Activated naive CD8-positive, alpha-beta T cell (primary cell): ENCODE data around the gene ZFPL1.

ENCODE experiments used
- H3K27ac Mint-ChIP-seq: one replicate; pipeline ENCODE4 v1.8.0; 2021; ENCODE audit warnings: mixed read lengths
- H3K27me3 Mint-ChIP-seq: one replicate; pipeline ENCODE4 v1.8.0; 2021; ENCODE audit warnings: mixed read lengths
- H3K36me3 Mint-ChIP-seq: one replicate; pipeline ENCODE4 v1.8.0; 2021; ENCODE audit warnings: mixed read lengths
- H3K4me1 Mint-ChIP-seq: one replicate; pipeline ENCODE4 v1.8.0; 2021; ENCODE audit warnings: low read depth, mixed read lengths
- H3K4me3 Mint-ChIP-seq: one replicate; pipeline ENCODE4 v1.8.0; 2021; ENCODE audit warnings: mild to moderate bottlenecking, mixed read lengths
- H3K9me3 Mint-ChIP-seq: one replicate; pipeline ENCODE4 v1.8.0; 2021; ENCODE audit warnings: low read depth, mixed read lengths

Gene ZFPL1

DNA sequence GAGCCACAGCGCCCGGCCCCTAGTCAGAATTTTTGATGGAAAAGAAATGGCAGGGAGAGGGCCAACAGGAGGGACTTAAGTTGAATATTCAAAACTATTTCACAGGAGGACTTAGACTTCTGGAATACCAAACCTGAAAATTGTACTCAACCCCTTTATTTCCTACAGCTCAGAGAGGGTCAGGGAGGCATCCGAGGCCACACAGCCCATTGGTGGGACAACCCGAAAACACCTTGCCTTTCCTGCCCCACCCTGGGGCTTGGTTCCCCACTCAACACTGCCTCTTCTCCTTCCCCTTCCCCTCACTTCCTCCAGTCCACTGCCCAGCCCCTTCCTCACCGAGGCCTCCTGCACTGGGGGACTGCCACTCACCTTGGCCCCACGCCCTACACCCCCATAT lies 27.0 kb upstream of the ZFPL1 start:
- Mint-ChIP-seq H3K27me3 (no peaks in the 10 kb centered on the region), H3K36me3 (no peaks in the 10 kb centered on the region), H3K4me3 (no peak overlapping the region), H3K9me3 (no peaks in the 10 kb centered on the region), H3K4me1 (peaks cover 16% of the 10 kb centered on the region), H3K27ac (no peak overlapping the region)

GRCh38 chr11:65057526-65057925 lies 26.5 kb upstream of the ZFPL1 start:
- Mint-ChIP-seq H3K27ac (no peak overlapping the region), H3K36me3 (no peaks in the 10 kb centered on the region), H3K4me1 (peaks cover 16% of the 10 kb centered on the region), H3K9me3 (no peaks in the 10 kb centered on the region), H3K4me3 (no peak overlapping the region), H3K27me3 (no peaks in the 10 kb centered on the region)

GRCh38 chr11:65058012-65058411 lies 26.0 kb upstream of the ZFPL1 start:
- Mint-ChIP-seq H3K36me3 (no peaks in the 10 kb centered on the region), H3K9me3 (no peaks in the 10 kb centered on the region), H3K4me1 (peaks cover 16% of the 10 kb centered on the region), H3K4me3 (no peak overlapping the region), H3K27me3 (no peaks in the 10 kb centered on the region), H3K27ac (no peak overlapping the region)

DNA sequence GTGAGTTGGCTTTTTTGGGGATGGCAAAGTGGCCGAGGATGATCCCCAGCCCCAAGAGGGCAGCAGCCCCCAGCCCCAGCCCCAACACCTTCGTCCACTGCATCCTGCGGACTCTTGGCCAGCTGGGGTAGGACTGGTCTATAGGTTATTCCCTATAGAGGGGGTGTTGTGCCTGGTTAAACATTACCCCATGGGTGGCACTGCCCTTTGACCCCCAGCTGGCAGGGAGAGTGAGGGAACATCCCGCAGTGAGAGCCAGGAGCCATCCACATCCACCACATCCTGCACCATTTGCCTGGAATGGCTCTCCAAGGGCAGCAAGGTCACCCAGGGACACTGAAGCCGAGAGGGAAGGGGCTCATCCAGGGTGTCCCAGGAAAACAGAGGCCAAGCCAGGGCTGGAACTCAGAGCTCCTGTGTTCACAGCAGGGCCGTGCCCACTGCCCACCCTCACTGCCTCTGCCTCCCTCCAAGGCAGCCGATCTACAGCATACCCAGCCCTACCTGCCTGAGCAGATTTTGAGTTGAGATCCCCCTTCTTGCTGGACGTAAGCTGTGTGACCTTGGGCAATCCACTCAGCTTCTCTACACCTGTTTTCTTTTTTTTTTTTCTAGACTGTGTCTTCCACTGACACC lies 25.5 kb upstream of the ZFPL1 start, which contains the start of gene NAALADL1:
Gene NAALADL1, minus strand, starts transcription at position 135 of the 636 bp plus-strand sequence. Its CDS starts 32 bp downstream, at position 103.
- H3K27ac Mint-ChIP-seq, result no peak within 1 kb of the TSS
- no peak within 1 kb of the TSS for H3K4me3 Mint-ChIP-seq
- H3K36me3 Mint-ChIP-seq, result no peaks in the 10 kb centered on the region
- H3K27me3 Mint-ChIP-seq, result no peaks in the 10 kb centered on the region
- no peaks in the 10 kb centered on the region for H3K9me3 Mint-ChIP-seq
- peaks cover 11% of the 10 kb centered on the region for H3K4me1 Mint-ChIP-seq

DNA sequence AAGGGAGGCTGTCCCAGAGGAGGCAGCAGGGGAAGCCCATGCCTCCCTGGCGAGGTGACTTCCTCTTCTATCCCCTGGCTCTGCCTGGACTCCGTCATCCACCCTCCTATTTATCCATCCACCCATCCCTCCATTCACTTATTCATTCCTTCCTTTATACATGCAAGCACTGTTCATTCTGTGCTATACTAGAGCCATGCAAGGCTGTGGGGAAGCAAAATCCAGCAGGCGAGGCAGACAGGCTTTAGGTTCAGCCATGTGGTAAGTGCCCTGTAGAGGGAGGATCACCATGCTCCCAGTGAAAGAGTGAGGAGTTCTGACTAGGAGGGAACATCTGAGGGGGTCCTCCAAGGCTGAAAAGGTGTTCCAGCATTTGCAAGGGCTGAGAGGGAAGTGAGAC lies 24.5 kb upstream of the ZFPL1 start:
- H3K4me3 Mint-ChIP-seq, result no peak overlapping the region
- no peaks in the 10 kb centered on the region for H3K9me3 Mint-ChIP-seq
- peaks cover 2% of the 10 kb centered on the region for H3K4me1 Mint-ChIP-seq
- no peak overlapping the region for H3K27ac Mint-ChIP-seq
- H3K27me3 Mint-ChIP-seq, result no peaks in the 10 kb centered on the region
- H3K36me3 Mint-ChIP-seq, result no peaks in the 10 kb centered on the region

GRCh38 chr11:65059959-65060824 lies 23.8 kb upstream of the ZFPL1 start:
- no peaks in the 10 kb centered on the region for H3K9me3 Mint-ChIP-seq
- no peak overlapping the region for H3K27ac Mint-ChIP-seq
- H3K36me3 Mint-ChIP-seq, result no peaks in the 10 kb centered on the region
- H3K4me3 Mint-ChIP-seq, result no peak overlapping the region
- no peaks in the 10 kb centered on the region for H3K27me3 Mint-ChIP-seq
- no peaks in the 10 kb centered on the region for H3K4me1 Mint-ChIP-seq

- no peaks in the 10 kb centered on the region for H3K27me3 Mint-ChIP-seq
- no peaks in the 10 kb centered on the region for H3K36me3 Mint-ChIP-seq
Observed at GRCh38 chr11:65060913-65061408, 23.1 kb upstream of the ZFPL1 start.

GRCh38 chr11:65063532-65063931 lies 20.5 kb upstream of the ZFPL1 start:
- Mint-ChIP-seq H3K36me3 (no peaks in the 10 kb centered on the region), H3K4me3 (no peak overlapping the region), H3K4me1 (no peaks in the 10 kb centered on the region), H3K9me3 (no peaks in the 10 kb centered on the region), H3K27me3 (no peaks in the 10 kb centered on the region), H3K27ac (no peak overlapping the region)

More at GRCh38 chr11:65060913-65061408, 23.1 kb upstream of the ZFPL1 start:
- no peaks in the 10 kb centered on the region for H3K4me1 Mint-ChIP-seq
- no peak overlapping the region for H3K27ac Mint-ChIP-seq
- no peaks in the 10 kb centered on the region for H3K9me3 Mint-ChIP-seq
- H3K4me3 Mint-ChIP-seq, result no peak overlapping the region

- no peaks in the 10 kb centered on the region for H3K27me3 Mint-ChIP-seq
- no peak overlapping the region for H3K27ac Mint-ChIP-seq
- H3K36me3 Mint-ChIP-seq, result no peaks in the 10 kb centered on the region
- H3K9me3 Mint-ChIP-seq, result no peaks in the 10 kb centered on the region
- H3K4me3 Mint-ChIP-seq, result no peak overlapping the region
- no peaks in the 10 kb centered on the region for H3K4me1 Mint-ChIP-seq
Observed at GRCh38 chr11:65064847-65065240, 19.2 kb upstream of the ZFPL1 start.

- Mint-ChIP-seq H3K9me3 (no peaks in the 10 kb centered on the region), H3K4me3 (no peak overlapping the region), H3K36me3 (no peaks in the 10 kb centered on the region), H3K27ac (no peak overlapping the region), H3K27me3 (no peaks in the 10 kb centered on the region), H3K4me1 (no peaks in the 10 kb centered on the region)
Observed at GRCh38 chr11:65065851-65066250, 18.2 kb upstream of the ZFPL1 start.

GRCh38 chr11:65066315-65066714 lies 17.7 kb upstream of the ZFPL1 start:
- Mint-ChIP-seq H3K27ac (no peak overlapping the region), H3K4me1 (no peaks in the 10 kb centered on the region), H3K36me3 (no peaks in the 10 kb centered on the region), H3K9me3 (no peaks in the 10 kb centered on the region), H3K4me3 (no peak overlapping the region), H3K27me3 (no peaks in the 10 kb centered on the region)

- no peak overlapping the region for H3K4me3 Mint-ChIP-seq
- no peaks in the 10 kb centered on the region for H3K4me1 Mint-ChIP-seq
- H3K36me3 Mint-ChIP-seq, result no peaks in the 10 kb centered on the region
- H3K27ac Mint-ChIP-seq, result no peak overlapping the region
- H3K9me3 Mint-ChIP-seq, result no peaks in the 10 kb centered on the region
- no peaks in the 10 kb centered on the region for H3K27me3 Mint-ChIP-seq
Observed at GRCh38 chr11:65066805-65067291, 17.2 kb upstream of the ZFPL1 start.

DNA sequence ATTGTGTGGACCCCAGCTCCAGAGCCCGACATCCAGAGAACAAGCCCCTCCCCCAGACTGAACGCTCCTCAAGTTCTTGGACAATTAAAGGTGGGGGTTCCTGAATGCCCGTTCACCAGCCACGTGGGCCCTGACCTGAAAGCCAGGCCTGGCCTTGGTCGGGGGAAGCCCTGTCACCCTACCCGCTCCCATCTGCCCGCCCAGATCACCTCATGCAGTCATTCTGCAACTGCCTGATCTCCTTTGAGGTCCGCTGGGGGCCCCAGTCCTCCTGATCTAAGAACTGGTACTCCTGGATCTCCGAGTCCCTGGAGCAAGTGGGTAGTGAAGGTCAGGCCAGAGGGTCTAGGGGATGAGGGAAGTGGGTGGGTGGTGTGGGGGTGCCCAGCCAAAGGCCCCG lies 16.6 kb upstream of the ZFPL1 start:
- Mint-ChIP-seq H3K36me3 (no peaks in the 10 kb centered on the region), H3K4me3 (no peak overlapping the region), H3K27ac (no peak overlapping the region), H3K9me3 (no peaks in the 10 kb centered on the region), H3K27me3 (no peaks in the 10 kb centered on the region), H3K4me1 (no peaks in the 10 kb centered on the region)

DNA sequence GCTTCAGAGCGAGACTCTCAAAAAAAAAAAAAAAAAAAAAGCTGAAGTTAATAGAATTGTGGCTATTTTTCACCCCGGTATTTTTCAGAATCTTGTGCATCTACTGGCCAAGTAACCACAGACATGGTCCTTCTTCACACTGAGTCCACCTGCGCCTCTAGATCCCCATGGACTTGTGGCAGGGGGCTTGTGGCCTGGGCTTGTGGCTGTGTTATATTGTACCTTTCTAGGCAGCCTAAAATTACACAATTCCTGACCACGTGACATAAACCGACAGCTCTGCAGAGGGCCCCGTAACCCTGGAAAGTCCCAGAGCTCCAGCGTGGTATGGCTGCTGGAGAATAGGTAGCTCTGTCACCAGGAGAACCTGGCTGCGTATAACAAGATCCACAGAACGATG lies 14.8 kb upstream of the ZFPL1 start:
- Mint-ChIP-seq H3K27ac (no peak overlapping the region), H3K27me3 (no peaks in the 10 kb centered on the region), H3K4me3 (no peak overlapping the region), H3K9me3 (no peaks in the 10 kb centered on the region), H3K36me3 (no peaks in the 10 kb centered on the region), H3K4me1 (no peaks in the 10 kb centered on the region)

GRCh38 chr11:65071907-65072630 lies 12.0 kb upstream of the ZFPL1 start:
- Mint-ChIP-seq H3K9me3 (no peaks in the 10 kb centered on the region), H3K4me1 (no peaks in the 10 kb centered on the region), H3K4me3 (no peak overlapping the region), H3K36me3 (no peaks in the 10 kb centered on the region), H3K27me3 (no peaks in the 10 kb centered on the region), H3K27ac (no peak overlapping the region)
